H9 (cell line): ENCODE measurements around the gene BNIP1. TPM values are rescaled to one million over a fixed set of nuclear protein-coding genes. Genes with fewer than 3 reads are reported as not detected.

Experiments used
- DNase-seq: peaks from one replicate; pipeline ENCODE4 v3.0.0-alpha.2; 2017
- H2AFZ ChIP-seq: one replicate; pipeline ENCODE4 v1.6.1; 2013; ENCODE audit warnings: mild to moderate bottlenecking, low read length, control low read depth, moderate library complexity
- H2AK5ac ChIP-seq: 2 replicates; pipeline ENCODE4 v1.6.1; 2013; ENCODE audit warnings: low read length, control low read depth, mixed read lengths; ENCODE audit not compliant: insufficient read length
- H2BK120ac ChIP-seq: one replicate; pipeline ENCODE4 v1.6.1; 2013; ENCODE audit warnings: low read depth, mild to moderate bottlenecking, low read length, control low read depth, inconsistent platforms; ENCODE audit not compliant: poor library complexity, severe bottlenecking
- H2BK12ac ChIP-seq: 2 replicates; pipeline ENCODE4 v1.6.1; 2013; ENCODE audit warnings: low read length, control low read depth, mixed read lengths, low read depth; ENCODE audit not compliant: insufficient read length
- H2BK15ac ChIP-seq: 2 replicates; pipeline ENCODE4 v1.6.1; 2013; ENCODE audit warnings: low read depth, low read length, control low read depth
- H2BK20ac ChIP-seq: one replicate; pipeline ENCODE4 v1.6.1; 2013; ENCODE audit warnings: low read depth, mild to moderate bottlenecking, low read length, control low read depth, inconsistent platforms; ENCODE audit not compliant: poor library complexity, severe bottlenecking
- H2BK5ac ChIP-seq: 2 replicates; pipeline ENCODE4 v1.6.1; 2013; ENCODE audit warnings: low read length, control low read depth, mixed read lengths; ENCODE audit not compliant: insufficient read length
- H3K14ac ChIP-seq: 2 replicates; pipeline ENCODE4 v1.6.1; 2013; ENCODE audit warnings: low read length, control low read depth; ENCODE audit not compliant: insufficient read depth
- H3K18ac ChIP-seq: 2 replicates; pipeline ENCODE4 v1.6.1; 2013; ENCODE audit warnings: low read depth, mild to moderate bottlenecking, mixed read lengths, low read length, control low read depth; ENCODE audit not compliant: insufficient read length
- H3K23ac ChIP-seq: 2 replicates; pipeline ENCODE4 v1.6.1; 2013; ENCODE audit warnings: low read length, control low read depth, mixed read lengths, low read depth; ENCODE audit not compliant: insufficient read length
- H3K23me2 ChIP-seq: 2 replicates; pipeline ENCODE4 v1.6.1; 2013; ENCODE audit warnings: low read depth, mild to moderate bottlenecking, mixed read lengths, low read length, control low read depth; ENCODE audit not compliant: insufficient read length, poor library complexity, severe bottlenecking
- H3K27ac ChIP-seq: 2 replicates; pipeline ENCODE4 v1.5.1; 2013; ENCODE audit warnings: low read length, control low read depth, mixed read lengths, low read depth; ENCODE audit not compliant: insufficient read length
- H3K27me3 ChIP-seq: 2 replicates; pipeline ENCODE4 v1.6.1; 2013; ENCODE audit warnings: low read length, control low read depth, inconsistent platforms; ENCODE audit not compliant: insufficient read depth
- H3K4ac ChIP-seq: 2 replicates; pipeline ENCODE4 v1.6.1; 2013; ENCODE audit warnings: low read depth, mild to moderate bottlenecking, control low read depth, inconsistent platforms, low read length, moderate library complexity
- H3K4me1 ChIP-seq: 2 replicates; pipeline ENCODE4 v1.6.1; 2013; ENCODE audit warnings: low read length, control low read depth, inconsistent platforms; ENCODE audit not compliant: insufficient read depth
- H3K4me2 ChIP-seq: 2 replicates; pipeline ENCODE4 v1.6.1; 2013; ENCODE audit warnings: low read length, control low read depth, mixed read lengths; ENCODE audit not compliant: insufficient read length, insufficient read depth
- H3K56ac ChIP-seq: 2 replicates; pipeline ENCODE4 v1.6.1; 2013; ENCODE audit warnings: low read depth, mild to moderate bottlenecking, mixed read lengths, low read length, control low read depth; ENCODE audit not compliant: insufficient read length
- H3K79me1 ChIP-seq: 2 replicates; pipeline ENCODE4 v1.6.1; 2013; ENCODE audit warnings: low read depth, mild to moderate bottlenecking, moderate library complexity, low read length, control low read depth, inconsistent platforms; ENCODE audit not compliant: insufficient read depth, poor library complexity, severe bottlenecking
- H3K79me2 ChIP-seq: 2 replicates; pipeline ENCODE4 v1.6.1; 2013; ENCODE audit warnings: low read length, control low read depth, inconsistent platforms; ENCODE audit not compliant: insufficient read depth
- H3K9ac ChIP-seq: 2 replicates; pipeline ENCODE4 v1.6.1; 2013; ENCODE audit warnings: low read length, control low read depth, mixed read lengths; ENCODE audit not compliant: insufficient read length; ENCODE audit errors: extremely low read depth
- H3K9me3 ChIP-seq: one replicate; pipeline ENCODE4 v1.6.1; 2013; ENCODE audit warnings: low read depth, low read length, inconsistent platforms; ENCODE audit not compliant: control insufficient read depth
- H3T11ph ChIP-seq: one replicate; pipeline ENCODE4 v1.6.1; 2013; ENCODE audit warnings: mild to moderate bottlenecking, low read length, control low read depth, inconsistent platforms
- H4K20me1 ChIP-seq: one replicate; pipeline ENCODE4 v1.6.1; 2013; ENCODE audit not compliant: control insufficient read depth, insufficient read length, insufficient read depth
- H4K5ac ChIP-seq: 2 replicates; pipeline ENCODE4 v1.6.1; 2013; ENCODE audit warnings: low read depth, mild to moderate bottlenecking, mixed read lengths, low read length, control low read depth; ENCODE audit not compliant: insufficient read length
- H4K8ac ChIP-seq: replicated peaks from 2 replicates; pipeline ENCODE4 v1.6.1; 2013; ENCODE audit warnings: low read length, control low read depth, mixed read lengths, low read depth; ENCODE audit not compliant: insufficient read length
- H4K91ac ChIP-seq: 2 replicates; pipeline ENCODE4 v1.6.1; 2013; ENCODE audit warnings: low read depth, mild to moderate bottlenecking, moderate library complexity, mixed read lengths, low read length, control low read depth; ENCODE audit not compliant: insufficient read length
- H3K27ac Mint-ChIP-seq, 3 experiments: 2 replicates in 2 of 3; 3 replicates in 1 of 3; pipeline ENCODE4 v1.8.0; 2020 to 2021; ENCODE audit warnings: mixed read lengths in 3 of 3, mild to moderate bottlenecking in 1 of 3, moderate library complexity in 1 of 3
- H3K27me3 Mint-ChIP-seq: 2 replicates; pipeline ENCODE4 v1.8.0; 2021; ENCODE audit warnings: low read depth, mild to moderate bottlenecking, moderate library complexity, mixed read lengths
- H3K36me3 Mint-ChIP-seq, 3 experiments: 2 replicates in 2 of 3; 3 replicates in 1 of 3; pipeline ENCODE4 v1.8.0; 2020 to 2021; ENCODE audit warnings: low read depth in 3 of 3, mixed read lengths in 3 of 3; ENCODE audit not compliant: insufficient read depth in 1 of 3
- H3K4me1 Mint-ChIP-seq, 2 experiments: 2 replicates each; pipeline ENCODE4 v1.8.0; 2020; ENCODE audit warnings: mixed read lengths in 2 of 2
- H3K4me3 Mint-ChIP-seq, 2 experiments: 2 replicates in 1 of 2; 3 replicates in 1 of 2; pipeline ENCODE4 v1.8.0; 2020 to 2021; ENCODE audit warnings: mild to moderate bottlenecking in 2 of 2, mixed read lengths in 2 of 2, moderate library complexity in 1 of 2
- H3K9me3 Mint-ChIP-seq, 2 experiments: 2 replicates in 1 of 2; 3 replicates in 1 of 2; pipeline ENCODE4 v1.8.0; 2020; ENCODE audit warnings: mild to moderate bottlenecking in 2 of 2, mixed read lengths in 2 of 2, moderate library complexity in 1 of 2
- WGBS: extraction: QIAGEN DNeasy Blood & Tissue Kit; methylation state at CpG from one replicate; pipeline ENCODE4 v1.1.7; 2013; ENCODE audit warnings: missing lambda C conversion rate, low lambda C conversion rate, mixed read lengths; ENCODE audit not compliant: insufficient read length; ENCODE audit errors: extremely low coverage; 5-methylcytosine and 5-hydroxymethylcytosine counted together
- total RNA-seq: library from RNA; stranded (reverse); gene quantifications from 2 replicates; pipeline ENCODE4 v1.2.1, GENCODE V29; 2021
- TF ChIP-seq, protein P1 (sequence below): fragments of 200-600 bp; sonication (generic); conservative IDR thresholded peaks from 3 replicates; pipeline ENCODE4 v1.8.0; 2021; ENCODE audit warnings: antibody characterized with exemption, mild to moderate bottlenecking

The BNIP1 gene
- total RNA-seq, 1 experiment from 2014 or later = 8.8 TPM

DNA sequence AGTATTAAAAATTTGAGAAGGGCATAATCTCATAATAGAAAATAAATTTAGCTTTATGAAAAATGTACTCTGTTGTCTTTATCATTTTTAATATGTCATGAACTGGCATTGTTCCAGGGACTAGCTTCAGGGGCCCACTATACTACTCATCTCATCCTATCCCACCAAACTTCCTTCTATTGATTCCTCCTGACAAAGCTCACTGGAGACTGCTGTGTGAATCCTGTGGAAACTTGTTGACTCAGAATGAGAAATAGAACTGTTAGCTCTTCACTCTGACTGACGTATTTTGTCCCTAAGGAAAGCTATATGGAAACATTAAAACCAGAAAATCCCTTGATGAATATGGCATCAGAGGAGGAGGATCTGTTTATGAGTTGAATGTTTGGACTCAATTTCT is 29.8 kb upstream of the BNIP1 start:
- Histone ChIP-seq H3K56ac (no peak overlapping the region), H2BK15ac (no peak overlapping the region), H3T11ph (no peak overlapping the region), H2AK5ac (no peak overlapping the region), H3K27ac (no peak overlapping the region), H3K27me3 (no peaks in the 10 kb centered on the region), H4K8ac (no peak overlapping the region), H2BK20ac (no peak overlapping the region), H2AFZ (no peak overlapping the region), H2BK12ac (no peak overlapping the region), H3K18ac (no peak overlapping the region), H2BK5ac (no peak overlapping the region), H3K9me3 (no peaks in the 10 kb centered on the region), H3K4me2 (no peak overlapping the region), H4K20me1 (no peaks in the 10 kb centered on the region), H4K91ac (no peak overlapping the region), H3K4ac (no peak overlapping the region), H2BK120ac (no peak overlapping the region), H3K79me1 (no peaks in the 10 kb centered on the region), H3K4me1 (no peaks in the 10 kb centered on the region), H4K5ac (no peak overlapping the region), H3K79me2 (no peaks in the 10 kb centered on the region), H3K14ac (no peak overlapping the region), H3K23me2 (no peaks in the 10 kb centered on the region), H3K9ac (no peak overlapping the region), H3K23ac (no peak overlapping the region)
- WGBS = no CpG with 5 or more reads among the region's 1 CpG
- Mint-ChIP-seq H3K4me3 (no peak overlapping the region), H3K9me3 (no peaks in the 10 kb centered on the region; a peak in 1 of 5 replicates), H3K36me3 (peaks cover 0 to 3% (median 0%) of the 10 kb centered on the region in 3 experiments; a peak in 2 of 7 replicates), H3K27ac (no peak overlapping the region), H3K27me3 (no peaks in the 10 kb centered on the region), H3K4me1 (peaks cover 3 to 10% of the 10 kb centered on the region in 2 experiments; a peak in 3 of 4 replicates)
- TF ChIP-seq, protein P1, sequence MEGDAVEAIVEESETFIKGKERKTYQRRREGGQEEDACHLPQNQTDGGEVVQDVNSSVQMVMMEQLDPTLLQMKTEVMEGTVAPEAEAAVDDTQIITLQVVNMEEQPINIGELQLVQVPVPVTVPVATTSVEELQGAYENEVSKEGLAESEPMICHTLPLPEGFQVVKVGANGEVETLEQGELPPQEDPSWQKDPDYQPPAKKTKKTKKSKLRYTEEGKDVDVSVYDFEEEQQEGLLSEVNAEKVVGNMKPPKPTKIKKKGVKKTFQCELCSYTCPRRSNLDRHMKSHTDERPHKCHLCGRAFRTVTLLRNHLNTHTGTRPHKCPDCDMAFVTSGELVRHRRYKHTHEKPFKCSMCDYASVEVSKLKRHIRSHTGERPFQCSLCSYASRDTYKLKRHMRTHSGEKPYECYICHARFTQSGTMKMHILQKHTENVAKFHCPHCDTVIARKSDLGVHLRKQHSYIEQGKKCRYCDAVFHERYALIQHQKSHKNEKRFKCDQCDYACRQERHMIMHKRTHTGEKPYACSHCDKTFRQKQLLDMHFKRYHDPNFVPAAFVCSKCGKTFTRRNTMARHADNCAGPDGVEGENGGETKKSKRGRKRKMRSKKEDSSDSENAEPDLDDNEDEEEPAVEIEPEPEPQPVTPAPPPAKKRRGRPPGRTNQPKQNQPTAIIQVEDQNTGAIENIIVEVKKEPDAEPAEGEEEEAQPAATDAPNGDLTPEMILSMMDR = no peak
- DNase-seq = no peak
